ENCODE data around the gene USP47. TPM values are rescaled to one million over a fixed set of nuclear protein-coding genes. Genes with fewer than 3 reads are reported as not detected.

Gene USP47
- total and polyA plus RNA-seq, 2 of the 8 experiments (the other 6 are each of a cell fraction or from before 2014, with no cell fraction given), result 4.2 to 21.3 TPM

DNA sequence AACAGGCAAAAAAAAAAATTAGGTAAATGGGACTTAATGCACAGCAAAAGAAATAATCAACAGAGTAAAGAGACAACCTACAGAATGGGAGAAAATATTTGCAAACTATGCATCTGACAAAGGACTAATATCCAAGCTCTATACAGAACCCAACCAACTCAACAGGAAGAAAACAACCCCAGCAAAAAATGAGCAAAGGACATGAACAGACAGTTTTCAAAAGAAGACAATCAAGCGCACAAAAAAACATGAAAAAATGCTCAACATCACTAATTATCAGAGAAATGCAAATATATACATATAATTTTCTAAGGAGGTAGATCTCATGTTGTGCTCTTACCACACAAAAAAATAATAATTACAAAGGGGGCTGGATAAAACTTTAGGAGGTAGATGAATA is 36.5 kb upstream of the USP47 start:
- Histone ChIP-seq H2BK20ac (ENCODE audit: low read length) (no peak overlapping the region), H3K36me3 (ENCODE audit: control insufficient read depth in 2 of 4, insufficient read depth in 4 of 4, low read length in 3 of 4) (no peaks in the 10 kb centered on the region), H3K4me1 (replicated peaks in 1 of 4; ENCODE audit: control insufficient read depth in 3 of 4, insufficient read depth in 4 of 4, low read length in 3 of 4) (no peaks in the 10 kb centered on the region), H4K91ac (replicated peaks; ENCODE audit: insufficient read length, low read length) (no peak overlapping the region), H3K9ac (replicated peaks in 1 of 4; ENCODE audit: extremely low read depth in 1 of 4, low read depth in 3 of 4, low read length in 3 of 4) (no peak overlapping the region), H2AFZ (ENCODE audit: low read length) (no peak overlapping the region), H2BK15ac (ENCODE audit: low read length) (no peak overlapping the region), H3K4ac (replicated peaks; ENCODE audit: insufficient read length, low read depth, low read length) (no peak overlapping the region), H4K5ac (ENCODE audit: insufficient read length, low read depth, low read length) (no peak overlapping the region), H3K4me2 (ENCODE audit: insufficient read depth in 1 of 2, low read depth in 2 of 2, low read length in 2 of 2) (no peak overlapping the region), H3K23me2 (ENCODE audit: low read depth, low read length) (no peaks in the 10 kb centered on the region), H2BK120ac (replicated peaks; ENCODE audit: low read depth, low read length) (no peak overlapping the region), H2BK5ac (ENCODE audit: low read depth, low read length) (no peak overlapping the region), H3K27ac (ENCODE audit: low read depth, low read length) (no peak overlapping the region), H2BK12ac (ENCODE audit: low read depth, low read length) (no peak overlapping the region), H3K56ac (replicated peaks; ENCODE audit: insufficient read length, low read depth, low read length) (no peak overlapping the region), H4K20me1 (replicated peaks in 1 of 2; ENCODE audit: control insufficient read depth in 1 of 2, insufficient read depth in 2 of 2, low read length in 2 of 2) (no peaks in the 10 kb centered on the region), H3K27me3 (replicated peaks in 1 of 4; ENCODE audit: control insufficient read depth in 3 of 4, extremely low read depth in 1 of 4, insufficient read depth in 3 of 4, low read length in 3 of 4) (no peaks in the 10 kb centered on the region), H2AK5ac (ENCODE audit: low read depth, low read length) (no peak overlapping the region), H3K9me3 (ENCODE audit: insufficient read depth in 2 of 2, low read depth in 1 of 2, low read length in 1 of 2) (no peaks in the 10 kb centered on the region), H4K8ac (ENCODE audit: extremely low read depth, insufficient read depth, low read length) (no peak overlapping the region), H3K79me2 (ENCODE audit: control insufficient read depth in 1 of 2, insufficient read depth in 2 of 2, low read length in 2 of 2) (no peaks in the 10 kb centered on the region), H3K79me1 (ENCODE audit: low read depth, low read length) (no peaks in the 10 kb centered on the region), H3K14ac (ENCODE audit: insufficient read length) (no peak overlapping the region), H3K4me3 (ENCODE audit: extremely low read depth in 1 of 4, insufficient read depth in 2 of 4, low read depth in 3 of 4, low read length in 4 of 4) (no peak overlapping the region), H3K23ac (ENCODE audit: insufficient read length) (no peak overlapping the region), H3K18ac (ENCODE audit: extremely low read depth, low read length) (no peak overlapping the region)
- POLR2A ChIA-PET (ENCODE audit: partially characterized antibody), result no interaction called here
- WGBS, 2 experiments (ENCODE audit: extremely low coverage in 1 of 2, insufficient coverage in 1 of 2, insufficient read length in 1 of 2, insufficient replicate concordance in 2 of 2, low coverage in 1 of 2, low lambda C conversion rate in 2 of 2, missing lambda C conversion rate in 1 of 2), result 85% methylated on average over 1 of the region's 1 CpG; no CpG with 5 or more reads in 1 of the 2 experiments
- CTCF ChIA-PET (ENCODE audit: partially characterized antibody), result interaction anchor here (0.6 kb wide), 1 partner anchor 946 kb away, joined by 3 read pairs; no protein-coding TSS in a partner anchor
- TF ChIP-seq, protein P1, sequence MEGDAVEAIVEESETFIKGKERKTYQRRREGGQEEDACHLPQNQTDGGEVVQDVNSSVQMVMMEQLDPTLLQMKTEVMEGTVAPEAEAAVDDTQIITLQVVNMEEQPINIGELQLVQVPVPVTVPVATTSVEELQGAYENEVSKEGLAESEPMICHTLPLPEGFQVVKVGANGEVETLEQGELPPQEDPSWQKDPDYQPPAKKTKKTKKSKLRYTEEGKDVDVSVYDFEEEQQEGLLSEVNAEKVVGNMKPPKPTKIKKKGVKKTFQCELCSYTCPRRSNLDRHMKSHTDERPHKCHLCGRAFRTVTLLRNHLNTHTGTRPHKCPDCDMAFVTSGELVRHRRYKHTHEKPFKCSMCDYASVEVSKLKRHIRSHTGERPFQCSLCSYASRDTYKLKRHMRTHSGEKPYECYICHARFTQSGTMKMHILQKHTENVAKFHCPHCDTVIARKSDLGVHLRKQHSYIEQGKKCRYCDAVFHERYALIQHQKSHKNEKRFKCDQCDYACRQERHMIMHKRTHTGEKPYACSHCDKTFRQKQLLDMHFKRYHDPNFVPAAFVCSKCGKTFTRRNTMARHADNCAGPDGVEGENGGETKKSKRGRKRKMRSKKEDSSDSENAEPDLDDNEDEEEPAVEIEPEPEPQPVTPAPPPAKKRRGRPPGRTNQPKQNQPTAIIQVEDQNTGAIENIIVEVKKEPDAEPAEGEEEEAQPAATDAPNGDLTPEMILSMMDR (IDR thresholded peaks at IDR 0.05; ENCODE audit: control extremely low read depth in 1 of 3, insufficient read depth in 1 of 3, low read depth in 1 of 3, low read length in 3 of 3), result no peak
- no peak for TF ChIP-seq ASH2L (IDR thresholded peaks at IDR 0.05; ENCODE audit: low read length)
- TF ChIP-seq TBP (IDR thresholded peaks at IDR 0.05; ENCODE audit: low read depth, low read length), result no peak
- TF ChIP-seq KDM4A (IDR thresholded peaks at IDR 0.05; ENCODE audit: low read depth, low read length, severe bottlenecking), result no peak
- FAIRE-seq (no peak), DNase-seq (ENCODE audit: low read depth in 1 of 2, low spot score in 2 of 2) (no peak)
